Sciatic nerve (tissue), 2 donors: ENCODE data around the gene ADAP1. TPM values are rescaled to one million over a fixed set of nuclear protein-coding genes. Genes with fewer than 3 reads are reported as not detected.

Experiments
- ATAC-seq: fragments of 200-7000 bp; cut with Tn5 transposase; one replicate; pipeline ENCODE4 v1.9.1; 2020; ENCODE audit warnings: mild to moderate bottlenecking, moderate library complexity
- DNase-seq: peaks from one replicate; pipeline ENCODE4 v3.0.0-alpha.2; 2020; ENCODE audit warnings: low spot score
- intact Hi-C: fragments of 100-400 bp; cut with DNase I; formaldehyde crosslinking; loops from one replicate; pipeline ENCODE4 v1.14.2; 2022
- total RNA-seq: library from RNA; stranded (reverse); fragmentation: NEBNext Ultra II Directional; extraction: Animal tissue kit (Norgen Biotek cat#: 25700); gene quantifications from one replicate; pipeline ENCODE4 v1.2.1, GENCODE V29; 2021
- donor health status: DM: no; HTN: no; CAD: no.
- donor health status: DM: no; HTN: no; CAD: no.

The ADAP1 gene
- total RNA-seq, 1 donor from 2014 or later, result 42.8 TPM

- intact Hi-C loops, result no loop called here
- no peak for DNase-seq
- ATAC-seq, result no peak
Measured at GRCh38 chr7:894164-894867, 60.2 kb downstream of the ADAP1 start.

- ATAC-seq (no peak), DNase-seq (no peak)
- intact Hi-C loops, result no loop called here
Measured at GRCh38 chr7:893686-894085, 60.8 kb downstream of the ADAP1 start.

- DNase-seq (no peak), ATAC-seq (no peak)
- intact Hi-C loops, result no loop called here
Measured at GRCh38 chr7:892648-893593, 61.6 kb downstream of the ADAP1 start.

- DNase-seq (no peak), ATAC-seq (no peak)
- intact Hi-C loops, result no loop called here
Measured at GRCh38 chr7:891805-892204, 62.7 kb downstream of the ADAP1 start.

- no peak for ATAC-seq
- no peak for DNase-seq
- intact Hi-C loops, result no loop called here
Measured at GRCh38 chr7:891291-891690, 63.2 kb downstream of the ADAP1 start.

- no peak for DNase-seq
- intact Hi-C loops, result no loop called here
- no peak for ATAC-seq
Measured at GRCh38 chr7:890868-891267, 63.6 kb downstream of the ADAP1 start.

GRCh38 chr7:889391-889790 lies 65.1 kb downstream of the ADAP1 start:
- intact Hi-C loops, result no loop called here
- no peak for DNase-seq
- ATAC-seq, result no peak

GRCh38 chr7:889025-889390 lies 65.5 kb downstream of the ADAP1 start:
- intact Hi-C loops, result no loop called here
- no peak for ATAC-seq
- no peak for DNase-seq

GRCh38 chr7:888081-889024 lies 66.1 kb downstream of the ADAP1 start:
- no peak for DNase-seq
- ATAC-seq, result no peak
- intact Hi-C loops, result no loop called here

GRCh38 chr7:887488-887820 lies 67.0 kb downstream of the ADAP1 start:
- ATAC-seq, result no peak
- DNase-seq, result no peak
- intact Hi-C loops, result no loop called here

- DNase-seq (no peak), ATAC-seq (no peak)
- intact Hi-C loops, result no loop called here
Measured at GRCh38 chr7:886626-887487, 67.6 kb downstream of the ADAP1 start.

GRCh38 chr7:885893-886625 lies 68.4 kb downstream of the ADAP1 start:
- intact Hi-C loops, result no loop called here
- ATAC-seq (no peak), DNase-seq (no peak)

GRCh38 chr7:885261-885892 lies 69.1 kb downstream of the ADAP1 start:
- ATAC-seq (no peak), DNase-seq (no peak)
- intact Hi-C loops, result no loop called here

GRCh38 chr7:884191-885003 lies 70.1 kb downstream of the ADAP1 start:
- intact Hi-C loops, result no loop called here
- no peak for DNase-seq
- no peak for ATAC-seq

GRCh38 chr7:883055-884021 lies 71.1 kb downstream of the ADAP1 start:
- intact Hi-C loops, result no loop called here
- DNase-seq, result no peak

More at GRCh38 chr7:883055-884021, 71.1 kb downstream of the ADAP1 start:
- ATAC-seq, result no peak
